HepG2 (cell line): ENCODE data around the gene PCGF2. TPM values are rescaled to one million over a fixed set of nuclear protein-coding genes. Genes with fewer than 3 reads are reported as not detected.
A peak's percentile ranks its signal among the peaks of the same experiment; 100 is the strongest.

Source experiments
- HMG20B ChIP-seq: conservative IDR thresholded peaks from 2 replicates; pipeline ENCODE4 v1.6.1; 2016; ENCODE audit warnings: missing genetic modification reagents, missing compliant biosample characterization
- KLF16 ChIP-seq, 2 experiments: sonication (generic) in 1 of 2; formaldehyde crosslinking in 1 of 2; IDR thresholded peaks; 2 replicates each; pipeline versions ENCODE4 v1.6.1 to v1.8.0; 2016 to 2023; ENCODE audit warnings: missing genetic modification reagents in 2 of 2, missing compliant biosample characterization in 1 of 2
- MAZ ChIP-seq, 2 experiments: sonication (generic) in 1 of 2; formaldehyde crosslinking in 1 of 2; IDR thresholded peaks; 2 replicates each; pipeline versions ENCODE4 v1.5.0 to v1.6.1; 2012 to 2020; ENCODE audit warnings: low read depth in 2 of 2, mild to moderate bottlenecking in 2 of 2, borderline replicate concordance in 1 of 2, improper control_type of control experiment in 1 of 2, low read length in 1 of 2, missing genetic modification reagents in 1 of 2, moderate library complexity in 1 of 2
- SRSF1 ChIP-seq: fragments of 200-400 bp; formaldehyde crosslinking; optimal IDR thresholded peaks from 2 replicates; pipeline ENCODE3; 2017; ENCODE audit warnings: mild to moderate bottlenecking, low read depth, low read length, moderate library complexity
- ZBTB25 ChIP-seq: IDR thresholded peaks from 2 replicates; pipeline ENCODE4 v1.6.1; 2018; ENCODE audit warnings: missing genetic modification reagents
- ZBTB42 ChIP-seq: sonication (generic); formaldehyde crosslinking; IDR thresholded peaks from 2 replicates; pipeline ENCODE4 v1.5.0; 2020; ENCODE audit warnings: mild to moderate bottlenecking, missing genetic modification reagents
- ZEB1 ChIP-seq: IDR thresholded peaks from 2 replicates; pipeline ENCODE4 v1.6.1; 2012; ENCODE audit warnings: mild to moderate bottlenecking, low read depth, inconsistent platforms; ENCODE audit not compliant: insufficient replicate concordance
- ZNF430 ChIP-seq: sonication (generic); formaldehyde crosslinking; IDR thresholded peaks from 2 replicates; pipeline ENCODE4 v1.9.0; 2021; ENCODE audit warnings: mild to moderate bottlenecking, missing genetic modification reagents
- ZNF563 ChIP-seq: sonication (generic); formaldehyde crosslinking; IDR thresholded peaks from 2 replicates; pipeline ENCODE4 v1.8.0; 2022; ENCODE audit warnings: mild to moderate bottlenecking, moderate library complexity, missing genetic modification reagents
- polyA plus RNA-seq, 8 experiments: library from polyadenylated mRNA; depleted of rRNA in 3 of 8; stranded (reverse) in 7 of 8; unstranded in 1 of 8; fragments of >200 nt; fragmentation: Illumina TruSeq in 4 of 8; extraction: Trizol in 4 of 8; gene quantifications; 2 replicates each; pipeline versions ENCODE4 v1.2.1 to v1.2.3, GENCODE V29; 2011 to 2016; ENCODE audit warnings: low read depth in 4 of 8, missing spikeins in 1 of 8, mixed read lengths in 1 of 8; ENCODE audit not compliant: insufficient read depth in 1 of 8
- total RNA-seq, 5 experiments: library from RNA; depleted of rRNA; stranded (reverse); fragments of >200 nt; fragmentation: Illumina TruSeq; extraction: Trizol; gene quantifications; 2 replicates each; pipeline ENCODE4 v1.2.3, GENCODE V29; 2016; ENCODE audit warnings: low read depth in 1 of 5
- TF ChIP-seq, protein P1 (sequence below): sonication (generic); formaldehyde crosslinking; IDR thresholded peaks from 2 replicates; pipeline ENCODE4 v1.4.0; 2020; ENCODE audit warnings: mild to moderate bottlenecking, low read depth, missing genetic modification reagents

Gene PCGF2
- total and polyA plus RNA-seq, 2 of the 13 experiments (the other 11 are each of a cell fraction or from before 2014, with no cell fraction given) = 11.6 to 29.4 TPM

DNA sequence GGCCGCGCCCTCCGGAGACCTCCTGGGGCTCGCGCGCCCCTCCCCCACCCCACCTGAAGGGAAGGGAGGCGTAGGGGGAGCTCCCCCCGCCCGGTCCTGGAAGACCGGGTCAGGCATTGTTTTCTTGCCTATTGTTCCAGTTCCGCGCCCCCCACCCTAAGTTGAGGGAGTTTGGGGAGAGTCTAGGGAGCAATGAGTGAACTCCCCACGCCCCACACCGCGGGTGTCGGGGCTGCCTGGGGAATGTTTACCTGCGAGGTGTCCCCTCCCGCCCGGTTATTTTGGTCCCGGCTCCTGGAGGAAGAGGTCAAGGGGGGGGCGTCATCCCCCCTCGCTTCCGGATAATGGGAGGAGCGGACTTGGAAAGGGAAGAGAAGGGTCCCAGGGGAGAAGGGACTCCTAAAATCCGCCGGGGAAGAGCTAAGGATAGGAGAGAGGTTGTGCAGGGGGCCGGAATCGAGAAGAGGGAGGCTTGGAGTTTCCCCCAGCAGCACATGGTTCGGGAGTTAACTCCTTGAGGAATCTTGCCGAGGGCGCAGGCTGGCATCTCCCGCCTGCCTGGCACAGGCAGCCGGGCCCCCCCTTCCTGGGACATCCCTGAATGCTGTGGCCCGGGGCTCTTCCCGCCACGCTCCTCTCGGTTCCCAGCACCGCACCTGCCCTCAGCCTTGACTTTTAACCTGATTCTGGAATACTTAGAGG lies 42.2 kb downstream of the PCGF2 start (continued):
- TF ChIP-seq ZEB1 = peak; percentile 55
- peak; percentile 56; the same call in 1 of the 2 replicates for TF ChIP-seq ZBTB25 (CRISPR knock-in tag)
- no peak for TF ChIP-seq HMG20B (CRISPR knock-in tag)
- TF ChIP-seq KLF16 (CRISPR knock-in tag; IDR thresholded peaks at IDR 0.05) = peak in 1 of 2 experiments; percentile 52; a peak in 1 of 4 replicates
- peak; percentile 64; the same call in 1 of the 2 replicates for TF ChIP-seq ZNF563
- peak; percentile 67; the same call in 1 of the 2 replicates for TF ChIP-seq ZNF430 (CRISPR knock-in tag)
- TF ChIP-seq ZBTB42 (CRISPR knock-in tag) = no peak
- TF ChIP-seq, protein P1, sequence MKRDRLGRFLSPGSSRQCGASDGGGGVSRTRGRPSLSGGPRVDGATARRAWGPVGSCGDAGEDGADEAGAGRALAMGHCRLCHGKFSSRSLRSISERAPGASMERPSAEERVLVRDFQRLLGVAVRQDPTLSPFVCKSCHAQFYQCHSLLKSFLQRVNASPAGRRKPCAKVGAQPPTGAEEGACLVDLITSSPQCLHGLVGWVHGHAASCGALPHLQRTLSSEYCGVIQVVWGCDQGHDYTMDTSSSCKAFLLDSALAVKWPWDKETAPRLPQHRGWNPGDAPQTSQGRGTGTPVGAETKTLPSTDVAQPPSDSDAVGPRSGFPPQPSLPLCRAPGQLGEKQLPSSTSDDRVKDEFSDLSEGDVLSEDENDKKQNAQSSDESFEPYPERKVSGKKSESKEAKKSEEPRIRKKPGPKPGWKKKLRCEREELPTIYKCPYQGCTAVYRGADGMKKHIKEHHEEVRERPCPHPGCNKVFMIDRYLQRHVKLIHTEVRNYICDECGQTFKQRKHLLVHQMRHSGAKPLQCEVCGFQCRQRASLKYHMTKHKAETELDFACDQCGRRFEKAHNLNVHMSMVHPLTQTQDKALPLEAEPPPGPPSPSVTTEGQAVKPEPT (CRISPR knock-in tag) = 0 out of 2 replicates have a peak, but pooled peaks have one; percentile 31
- peak; percentile 94 for TF ChIP-seq SRSF1
- TF ChIP-seq MAZ (IDR thresholded peaks at IDR 0.05; ENCODE audit: borderline replicate concordance, low read depth, low read length) = peak; percentile 25; the same call in 1 of the 2 replicates
- no peak; the same call in 1 of the 2 replicates for TF ChIP-seq MAZ (CRISPR knock-in tag; IDR thresholded peaks at IDR 0.05; ENCODE audit: low read depth)
